Suprapubic skin (tissue), 3 donors: ENCODE results near the gene EGR2.

Experiments used
- CTCF ChIP-seq, 2 donors: fragments of 200-600 bp in 1 of 2; fragments of 450-650 bp in 1 of 2; sonication (generic) in 1 of 2; IDR thresholded peaks; one replicate each; pipeline ENCODE4 v1.5.1; 2016 to 2019; ENCODE audit warnings: antibody characterized with exemption in 2 of 2, mild to moderate bottlenecking in 1 of 2, moderate library complexity in 1 of 2
- EP300 ChIP-seq: sonication (generic); formaldehyde crosslinking; IDR thresholded peaks from one replicate; pipeline ENCODE4 v1.6.1; 2017; ENCODE audit warnings: antibody characterized with exemption
- POLR2A ChIP-seq, 2 donors: fragments of 450-650 bp; IDR thresholded peaks; one replicate each; pipeline ENCODE4 v1.6.1; 2017; ENCODE audit warnings: antibody characterized with exemption in 2 of 2, mild to moderate bottlenecking in 2 of 2, moderate library complexity in 2 of 2

DNA sequence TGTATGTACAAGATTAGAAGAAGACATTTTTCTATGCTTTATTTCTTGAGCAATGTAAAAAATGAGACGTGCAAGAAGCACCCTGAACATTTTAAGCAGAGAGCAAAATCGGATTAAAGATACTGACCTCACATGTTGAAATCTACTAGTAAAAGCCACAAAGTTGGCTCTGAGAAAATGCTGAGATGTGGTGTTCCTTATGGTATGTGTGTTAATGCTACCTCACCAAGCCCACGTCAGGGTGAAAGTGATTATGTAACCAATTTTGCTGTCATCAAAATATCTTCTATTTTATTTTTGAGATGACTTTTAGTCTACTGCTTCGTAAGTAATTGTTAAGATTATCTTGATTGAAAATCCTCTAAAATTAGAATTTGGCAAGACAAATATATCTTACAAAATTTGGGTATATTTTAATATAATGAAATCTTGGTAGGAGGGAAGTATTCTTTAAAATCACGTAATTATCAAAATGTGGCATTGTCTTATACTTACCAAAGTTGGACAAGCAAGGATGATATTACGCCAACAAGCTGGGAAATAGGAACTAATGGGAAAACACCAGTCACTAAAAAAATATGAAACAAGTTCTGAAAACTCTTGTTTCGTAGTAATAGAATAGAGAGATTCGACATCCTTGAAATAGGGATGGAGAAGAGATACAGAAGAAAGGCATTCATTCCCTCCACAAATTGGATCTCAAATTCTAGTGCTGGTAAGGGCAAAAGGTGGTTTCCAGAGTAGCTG is 5.8 kb downstream of the EGR2 start:
- TF ChIP-seq EP300 (no peak), CTCF (IDR thresholded peaks at IDR 0.05) (no peak), POLR2A (IDR thresholded peaks at IDR 0.05) (no peak)
